ENCODE data around the gene RPA4. TPM values are rescaled to one million over a fixed set of nuclear protein-coding genes. Genes with fewer than 3 reads are reported as not detected.
A peak's percentile ranks its signal among the peaks of the same experiment; 100 is the strongest.

RPA4 gene
- total and polyA plus RNA-seq, 2 experiments from 2014 or later, result 1.0 to 1.4 TPM

GRCh38 chrX:96907516-96908272 lies 24.0 kb downstream of the RPA4 start (continued):
- TF ChIP-seq ZNF462 (CRISPR knock-in tag; IDR thresholded peaks at IDR 0.05), result no peak

- no peak for ATAC-seq
- no peaks in the 10 kb centered on the region for H3K4me1 ChIP-seq (ENCODE audit: insufficient read depth)
- H3K79me2 ChIP-seq (replicated peaks; ENCODE audit: insufficient read depth), result no peaks in the 10 kb centered on the region
- H3K36me3 ChIP-seq (ENCODE audit: insufficient read depth), result no peaks in the 10 kb centered on the region
- H3K4me2 ChIP-seq, result no peak overlapping the region; the same call in 1 of the 2 replicates
- H3F3A ChIP-seq (replicated peaks; ENCODE audit: low read depth), result no peaks in the 10 kb centered on the region
- H3K36me3 Mint-ChIP-seq (ENCODE audit: low read depth), result no peaks in the 10 kb centered on the region
- H3K4me1 Mint-ChIP-seq, result no peaks in the 10 kb centered on the region
- no peak overlapping the region for H3K27ac Mint-ChIP-seq
- no peaks in the 10 kb centered on the region for H3K9me2 ChIP-seq (ENCODE audit: insufficient read depth)
- H3K27me3 Mint-ChIP-seq (ENCODE audit: insufficient read depth, low read depth, poor library complexity), result no peaks in the 10 kb centered on the region
- H2AFZ ChIP-seq, result no peak overlapping the region
- no peak overlapping the region for H3K4me3 Mint-ChIP-seq
- H4K20me1 ChIP-seq (replicated peaks; ENCODE audit: insufficient read depth), result no peaks in the 10 kb centered on the region
- no peak overlapping the region for H3K4me3 ChIP-seq
- no peak overlapping the region for H3K27ac ChIP-seq (ENCODE audit: low read depth)
- no peaks in the 10 kb centered on the region for H3K9me3 Mint-ChIP-seq
- no peaks in the 10 kb centered on the region for H3K27me3 ChIP-seq (ENCODE audit: insufficient read depth)
- DNase-seq (ENCODE audit: low spot score), result peak; percentile 11
- no peak for TF ChIP-seq REST (IDR thresholded peaks at IDR 0.05; ENCODE audit: unreplicated experiment)
- TF ChIP-seq POLR2AphosphoS5 (IDR thresholded peaks at IDR 0.05; ENCODE audit: low read depth), result no peak
- no peak for TF ChIP-seq NANOG (IDR thresholded peaks at IDR 0.05; ENCODE audit: borderline replicate concordance)
- TF ChIP-seq CTCF (conservative IDR thresholded peaks at IDR 0.05; ENCODE audit: low read depth in 2 of 2), result no peak
- TF ChIP-seq CREB1 (CRISPR knock-in tag; IDR thresholded peaks at IDR 0.05; ENCODE audit: low read depth), result no peak
- no peak for TF ChIP-seq EZH2phosphoT487 (IDR thresholded peaks at IDR 0.05; ENCODE audit: unreplicated experiment)
- TF ChIP-seq JUNB (IDR thresholded peaks at IDR 0.05; ENCODE audit: unreplicated experiment), result no peak
- no peak for TF ChIP-seq ETS1 (IDR thresholded peaks at IDR 0.05)
Observed at GRCh38 chrX:96909291-96909690, 25.6 kb downstream of the RPA4 start.

All from GM23338 (cell line).